RWPE1 (cell line): ENCODE results near the gene OSGIN1.

Source experiments
- CTCF ChIA-PET: fragments of 350-600 bp; sonication (Branson Sonifier 250); formaldehyde crosslinking; extraction: SDS; loops from one replicate; lab custom pipeline; 2021; lab: Yijun Ruan, JAX
- POLR2A ChIA-PET: fragments of 400-600 bp; formaldehyde crosslinking; extraction: SDS; loops from one replicate; lab custom pipeline; 2020; ENCODE audit warnings: antibody characterized with exemption; ENCODE audit not compliant: low non-redundant PET; lab: Yijun Ruan, JAX
- DNase-seq: peaks from one replicate; pipeline ENCODE4 v3.0.0; 2012; ENCODE audit warnings: low spot score
- H3K27ac ChIP-seq: fragments of 450-650 bp; 2 replicates; pipeline ENCODE4 v1.5.1; 2017
- TF ChIP-seq, protein P1 (sequence below): fragments of 450-650 bp; conservative IDR thresholded peaks from 2 replicates; pipeline ENCODE4 v1.5.1; 2017; ENCODE audit warnings: low read depth, mild to moderate bottlenecking

The OSGIN1 gene

DNA sequence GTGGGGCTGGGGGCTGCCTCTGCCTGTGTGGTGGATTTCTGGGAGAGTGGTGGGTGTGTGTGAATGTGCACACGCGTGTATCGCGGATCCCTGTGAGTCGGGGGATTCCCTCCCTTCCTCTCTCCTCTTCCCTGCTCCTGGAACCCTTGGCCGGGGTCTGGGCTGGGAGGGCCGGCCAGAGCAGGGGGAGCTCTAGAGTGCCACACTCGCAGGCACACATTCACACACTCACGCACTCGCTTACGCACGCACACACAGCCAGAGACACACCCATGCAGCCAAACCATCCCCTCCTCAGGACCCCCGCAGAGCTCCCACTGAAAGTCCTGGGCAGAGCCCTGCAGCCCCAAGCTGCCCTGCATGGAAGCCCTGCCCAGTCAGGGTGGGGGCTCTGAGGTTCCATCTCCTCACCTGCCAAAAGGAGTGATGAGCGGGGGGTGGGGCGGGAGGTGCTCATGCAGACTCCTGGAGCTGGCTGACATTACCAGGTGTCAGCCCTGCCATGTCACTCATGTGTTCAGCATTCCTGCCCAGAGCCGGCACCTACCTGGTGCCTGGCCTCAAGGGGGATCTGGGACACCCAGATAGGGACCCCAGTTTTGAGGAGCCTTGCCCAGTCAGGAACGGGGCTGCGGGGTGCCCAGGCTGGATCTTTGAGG is 16.9 kb downstream of the OSGIN1 start:
- CTCF ChIA-PET: interaction anchor here (0.6 to 2.0 kb wide), 4 partner anchors 13 to 96 kb away, joined by 3 to 9 read pairs (median 4); no protein-coding TSS in a partner anchor
- no peak overlapping the region for H3K27ac ChIP-seq
- POLR2A ChIA-PET: no interaction called here
- no peak for DNase-seq
- TF ChIP-seq, protein P1, sequence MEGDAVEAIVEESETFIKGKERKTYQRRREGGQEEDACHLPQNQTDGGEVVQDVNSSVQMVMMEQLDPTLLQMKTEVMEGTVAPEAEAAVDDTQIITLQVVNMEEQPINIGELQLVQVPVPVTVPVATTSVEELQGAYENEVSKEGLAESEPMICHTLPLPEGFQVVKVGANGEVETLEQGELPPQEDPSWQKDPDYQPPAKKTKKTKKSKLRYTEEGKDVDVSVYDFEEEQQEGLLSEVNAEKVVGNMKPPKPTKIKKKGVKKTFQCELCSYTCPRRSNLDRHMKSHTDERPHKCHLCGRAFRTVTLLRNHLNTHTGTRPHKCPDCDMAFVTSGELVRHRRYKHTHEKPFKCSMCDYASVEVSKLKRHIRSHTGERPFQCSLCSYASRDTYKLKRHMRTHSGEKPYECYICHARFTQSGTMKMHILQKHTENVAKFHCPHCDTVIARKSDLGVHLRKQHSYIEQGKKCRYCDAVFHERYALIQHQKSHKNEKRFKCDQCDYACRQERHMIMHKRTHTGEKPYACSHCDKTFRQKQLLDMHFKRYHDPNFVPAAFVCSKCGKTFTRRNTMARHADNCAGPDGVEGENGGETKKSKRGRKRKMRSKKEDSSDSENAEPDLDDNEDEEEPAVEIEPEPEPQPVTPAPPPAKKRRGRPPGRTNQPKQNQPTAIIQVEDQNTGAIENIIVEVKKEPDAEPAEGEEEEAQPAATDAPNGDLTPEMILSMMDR: no peak

DNA sequence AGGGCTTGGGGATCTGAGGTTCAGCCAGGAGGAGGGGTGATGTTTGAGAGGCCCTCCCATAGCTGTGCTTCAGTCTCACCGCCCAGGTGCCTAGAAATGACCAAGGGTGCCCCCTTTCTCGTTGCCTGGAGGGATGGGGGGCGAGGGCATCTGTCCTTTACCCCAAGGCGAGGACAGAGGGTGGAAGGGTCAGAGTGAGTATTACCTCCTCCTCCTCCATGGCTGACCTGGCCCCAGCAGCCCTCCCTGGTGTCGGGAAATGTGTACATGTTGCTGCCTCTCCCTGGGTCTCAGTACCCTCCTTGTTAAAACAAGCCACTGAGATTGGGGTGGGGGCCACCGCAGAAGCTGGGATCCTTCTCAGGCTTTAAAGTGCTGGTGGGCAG is 17.4 kb downstream of the OSGIN1 start:
- POLR2A ChIA-PET: no interaction called here
- CTCF ChIA-PET: interaction anchor here (0.6 to 2.0 kb wide), 5 partner anchors 18 to 95 kb away, joined by 3 to 9 read pairs (median 3); no protein-coding TSS in a partner anchor
- TF ChIP-seq, protein P1: no peak
- no peak for DNase-seq
- H3K27ac ChIP-seq: no peak overlapping the region

DNA sequence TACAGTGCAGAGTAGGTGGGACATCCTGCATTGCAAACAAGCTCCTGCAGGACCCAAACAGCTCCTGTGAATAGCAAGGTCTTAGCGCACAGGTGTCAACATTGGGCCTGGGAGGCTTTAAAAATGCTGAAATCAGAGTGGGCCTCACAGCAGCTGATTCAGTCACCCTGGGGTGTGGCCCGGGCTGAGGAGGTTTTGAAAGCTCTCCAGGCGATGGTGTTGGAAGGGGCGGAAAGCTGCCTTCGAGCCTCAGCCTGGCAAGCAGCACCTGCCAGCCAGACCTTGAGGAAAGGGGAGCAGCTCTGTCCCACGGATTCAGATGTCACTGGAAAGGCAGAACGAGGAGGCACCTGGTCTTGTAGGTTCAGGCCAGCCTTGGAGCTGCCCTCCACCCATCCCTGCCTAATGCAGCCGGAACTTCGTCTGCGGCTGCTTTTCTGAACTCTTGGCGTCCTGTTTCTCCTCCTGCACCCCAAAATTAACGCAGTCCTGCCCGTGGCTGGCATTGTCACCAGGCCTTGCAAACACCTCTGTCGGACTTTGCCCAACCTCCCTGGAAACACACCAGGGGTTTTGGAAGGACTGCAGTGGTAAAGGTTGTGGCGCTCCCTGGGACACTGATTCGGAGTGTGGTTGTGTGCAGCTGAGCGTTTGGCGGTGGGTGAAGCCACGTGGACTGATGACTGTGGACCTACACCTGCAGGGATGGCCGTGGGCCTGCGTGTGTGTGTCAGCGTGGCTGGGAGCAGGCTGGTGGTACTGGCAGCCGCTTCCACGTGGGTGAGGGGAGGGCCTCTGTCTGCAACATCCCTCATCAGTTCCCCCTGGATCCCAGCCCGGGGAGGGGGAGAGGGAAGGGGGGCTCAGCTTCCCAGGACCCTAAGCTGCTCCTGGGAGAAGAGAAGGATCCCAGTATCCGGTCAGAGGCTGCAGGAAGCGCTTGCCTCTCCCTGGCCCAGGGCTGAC is 18.4 kb downstream of the OSGIN1 start:
- TF ChIP-seq, protein P1: no peak
- ChIA-PET CTCF (interaction anchor here (0.6 to 1.2 kb wide), 6 partner anchors 16 to 989 kb away, joined by 3 to 6 read pairs (median 3); partner anchors contain the start of gene OSGIN1), POLR2A (no interaction called here)
- H3K27ac ChIP-seq: no peak overlapping the region
- DNase-seq: peak; percentile 24

DNA sequence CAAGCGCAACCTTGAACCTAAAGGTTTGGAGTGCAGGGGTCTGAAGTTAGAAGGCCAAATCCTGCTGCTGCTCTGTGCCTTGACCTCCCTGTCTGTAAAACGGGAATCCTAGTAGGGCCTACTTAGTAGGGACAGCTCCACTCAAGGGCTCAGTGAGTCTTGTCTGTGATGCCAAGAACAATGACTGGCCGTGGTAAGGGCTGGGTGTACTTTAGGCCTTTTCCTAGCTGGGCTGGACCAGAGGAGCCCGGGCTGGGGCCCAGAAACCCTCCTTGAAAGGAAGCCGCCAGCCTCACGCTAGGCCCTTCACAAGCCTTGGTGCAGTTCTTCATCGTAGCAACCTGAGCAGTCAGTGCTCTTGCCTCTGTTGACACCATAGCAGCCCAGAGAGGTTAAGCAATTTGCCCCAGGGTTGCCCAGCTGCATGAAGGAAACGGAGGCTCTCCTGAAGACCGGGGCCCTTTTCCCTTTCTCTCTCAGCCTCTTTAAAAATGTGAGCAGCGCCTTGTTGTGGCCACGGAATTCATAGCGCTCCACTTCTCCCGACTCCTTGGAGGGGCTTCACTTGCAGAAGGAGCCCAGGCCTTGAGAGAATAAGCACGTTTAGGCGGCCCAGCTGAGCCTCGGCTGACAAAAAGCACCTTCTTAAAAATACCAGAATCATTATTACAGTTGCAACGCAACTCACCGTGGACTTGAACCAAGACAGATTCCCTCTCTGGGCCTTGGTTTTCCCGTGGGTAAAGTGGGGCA is 19.4 kb downstream of the OSGIN1 start:
- no peak for DNase-seq
- H3K27ac ChIP-seq: no peak overlapping the region
- CTCF ChIA-PET: interaction anchor here (0.6 kb wide), 1 partner anchor 215 kb away, joined by 3 read pairs; no protein-coding TSS in a partner anchor
- POLR2A ChIA-PET: no interaction called here
- TF ChIP-seq, protein P1: no peak

DNA sequence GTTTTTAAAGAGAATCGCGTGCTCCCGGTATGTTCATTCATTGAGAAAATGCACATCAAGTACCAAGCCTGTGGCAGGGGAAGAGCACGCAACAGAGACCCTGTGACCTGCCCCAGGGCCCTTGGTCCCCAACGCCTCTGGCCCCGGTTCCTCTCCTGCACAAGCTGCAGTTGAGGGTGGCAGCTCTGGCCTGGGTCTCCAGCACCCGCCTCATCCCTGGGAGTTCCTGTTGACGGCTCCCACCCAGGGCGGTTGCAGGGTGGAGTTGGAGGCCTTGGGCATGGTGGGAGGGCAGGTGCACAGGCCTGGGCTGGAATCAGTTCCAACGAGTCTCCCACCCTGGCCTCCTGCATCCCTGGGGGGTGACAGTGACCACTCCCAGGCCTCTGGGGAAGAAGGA is 20.0 kb downstream of the OSGIN1 start:
- H3K27ac ChIP-seq: no peak overlapping the region
- TF ChIP-seq, protein P1: no peak
- ChIA-PET POLR2A (no interaction called here), CTCF (interaction anchor here (0.6 kb wide), 1 partner anchor 71 kb away, joined by 3 read pairs; no protein-coding TSS in a partner anchor)
- DNase-seq: no peak
